Keratinocyte (primary cell): ENCODE results near the gene TMEM161A. TPM values are rescaled to one million over a fixed set of nuclear protein-coding genes. Genes with fewer than 3 reads are reported as not detected.

Experiments
- DNase-seq: peaks from one replicate; pipeline ENCODE4 v3.0.0-alpha.2; 2011; ENCODE audit warnings: low read depth, missing footprints, low spot score
- FAIRE-seq: peaks from 2 replicates; lab custom pipeline; 2011; peaks lifted over from hg19 to GRCh38; lab: Jason Lieb, UNC
- H2AFZ ChIP-seq: 2 replicates; pipeline ENCODE4 v1.6.0; 2012; ENCODE audit warnings: low read length, control low read depth, inconsistent platforms; ENCODE audit not compliant: control insufficient read depth
- H3K27ac ChIP-seq: 2 replicates; pipeline ENCODE4 v1.5.1; 2011; ENCODE audit warnings: low read length; ENCODE audit not compliant: control insufficient read depth, insufficient read depth
- H3K27me3 ChIP-seq: 3 replicates; pipeline ENCODE4 v1.6.0; 2011; ENCODE audit warnings: low read length; ENCODE audit not compliant: control insufficient read depth, insufficient read depth; ENCODE audit errors: extremely low read depth
- H3K36me3 ChIP-seq, 2 experiments: 2 replicates in 1 of 2; 3 replicates in 1 of 2; pipeline ENCODE4 v1.5.1; 2011; ENCODE audit warnings: low read length in 2 of 2, mild to moderate bottlenecking in 1 of 2; ENCODE audit not compliant: control insufficient read depth in 2 of 2, insufficient read depth in 2 of 2; ENCODE audit errors: extremely low read depth in 1 of 2
- H3K4me1 ChIP-seq: 3 replicates; pipeline ENCODE4 v1.5.1; 2011; ENCODE audit warnings: low read length; ENCODE audit not compliant: control insufficient read depth, insufficient read depth; ENCODE audit errors: extremely low read depth
- H3K4me2 ChIP-seq: 3 replicates; pipeline ENCODE4 v1.6.0; 2011; ENCODE audit warnings: low read depth, low read length; ENCODE audit not compliant: control insufficient read depth, insufficient read depth; ENCODE audit errors: extremely low read depth
- H3K4me3 ChIP-seq, 3 experiments: fragments of 200-600 bp in 1 of 3; sonication (generic) in 1 of 3; 2 replicates in 2 of 3; 3 replicates in 1 of 3; pipeline ENCODE4 v1.5.1; 2011 to 2016; ENCODE audit warnings: low read length in 3 of 3, mild to moderate bottlenecking in 3 of 3, control low read depth in 2 of 3, inconsistent platforms in 1 of 3, low read depth in 1 of 3, mixed read lengths in 1 of 3, mixed run types in 1 of 3, moderate library complexity in 1 of 3; ENCODE audit not compliant: control insufficient read depth in 2 of 3, insufficient read depth in 2 of 3; ENCODE audit errors: extremely low read depth in 1 of 3
- H3K79me2 ChIP-seq: 2 replicates; pipeline ENCODE4 v1.6.0; 2012; ENCODE audit warnings: low read length; ENCODE audit not compliant: control insufficient read depth, insufficient read depth
- H3K9ac ChIP-seq: 3 replicates; pipeline ENCODE4 v1.6.0; 2011; ENCODE audit warnings: low read length; ENCODE audit not compliant: control insufficient read depth, insufficient read depth; ENCODE audit errors: extremely low read depth
- H3K9me1 ChIP-seq: 3 replicates; pipeline ENCODE4 v1.6.0; 2011; ENCODE audit warnings: low read length; ENCODE audit not compliant: control insufficient read depth, insufficient read depth; ENCODE audit errors: extremely low read depth
- H3K9me3 ChIP-seq: 2 replicates; pipeline ENCODE4 v1.5.1; 2012; ENCODE audit warnings: low read depth, low read length; ENCODE audit not compliant: control insufficient read depth
- H4K20me1 ChIP-seq: 3 replicates; pipeline ENCODE4 v1.6.0; 2011; ENCODE audit warnings: low read length; ENCODE audit not compliant: control insufficient read depth, insufficient read depth; ENCODE audit errors: extremely low read depth
- EZH2 ChIP-seq: IDR thresholded peaks from one replicate; pipeline ENCODE4 v1.6.1; 2012; ENCODE audit warnings: inconsistent platforms, mild to moderate bottlenecking, low read length, moderate library complexity
- dilution Hi-C: fragments of 300-500 bp; cut with MboI; formaldehyde crosslinking; loops from one replicate; pipeline ENCODE4 v1.7.0; 2020; ENCODE audit warnings: low sequenced_read_pairs; ENCODE audit not compliant: extremely low pct_ligation_motif_present
- polyA plus RNA-seq, 5 experiments: library from polyadenylated mRNA; depleted of rRNA in 3 of 5; stranded (reverse) in 3 of 5; stranded (forward) in 1 of 5; unstranded in 1 of 5; fragments of >200 nt; gene quantifications; 1 replicate in 1 of 5; 2 replicates in 3 of 5; 3 replicates in 1 of 5; pipeline versions ENCODE4 v1.2.1 to v1.2.3, GENCODE V29; 2011 to 2012; ENCODE audit warnings: missing spikeins in 2 of 5, low read depth in 1 of 5, low replicate concordance in 1 of 5
- TF ChIP-seq, protein P1 (sequence below), 3 experiments: IDR thresholded peaks in 1 of 3; conservative IDR thresholded peaks in 1 of 3; optimal IDR thresholded peaks in 1 of 3; 2 replicates in 2 of 3; 3 replicates in 1 of 3; pipeline versions ENCODE3 to v1.5.1; 2011; ENCODE audit warnings: low read length in 3 of 3, mild to moderate bottlenecking in 3 of 3, moderate library complexity in 2 of 3, control low read depth in 1 of 3, inconsistent platforms in 1 of 3; ENCODE audit not compliant: insufficient read depth in 2 of 3; ENCODE audit errors: extremely low read depth in 1 of 3

TMEM161A gene
- polyA plus RNA-seq, 1 donor (not counting 4 experiments of a cell fraction or from before 2014, with no cell fraction given), result 18.0 TPM

- no peaks in the 10 kb centered on the region for H3K9me3 ChIP-seq
- no peaks in the 10 kb centered on the region for H3K27me3 ChIP-seq
- no peak for DNase-seq
- no peak overlapping the region for H2AFZ ChIP-seq
- H3K9ac ChIP-seq, result no peak overlapping the region
- FAIRE-seq, result no peak
- no peaks in the 10 kb centered on the region for H3K36me3 ChIP-seq
- dilution Hi-C loops, result no loop called here
- no peak overlapping the region for H3K4me3 ChIP-seq
- H3K9me1 ChIP-seq, result no peaks in the 10 kb centered on the region
- no peaks in the 10 kb centered on the region for H4K20me1 ChIP-seq
- no peak overlapping the region for H3K27ac ChIP-seq
- no peak for TF ChIP-seq EZH2
- TF ChIP-seq, protein P1, sequence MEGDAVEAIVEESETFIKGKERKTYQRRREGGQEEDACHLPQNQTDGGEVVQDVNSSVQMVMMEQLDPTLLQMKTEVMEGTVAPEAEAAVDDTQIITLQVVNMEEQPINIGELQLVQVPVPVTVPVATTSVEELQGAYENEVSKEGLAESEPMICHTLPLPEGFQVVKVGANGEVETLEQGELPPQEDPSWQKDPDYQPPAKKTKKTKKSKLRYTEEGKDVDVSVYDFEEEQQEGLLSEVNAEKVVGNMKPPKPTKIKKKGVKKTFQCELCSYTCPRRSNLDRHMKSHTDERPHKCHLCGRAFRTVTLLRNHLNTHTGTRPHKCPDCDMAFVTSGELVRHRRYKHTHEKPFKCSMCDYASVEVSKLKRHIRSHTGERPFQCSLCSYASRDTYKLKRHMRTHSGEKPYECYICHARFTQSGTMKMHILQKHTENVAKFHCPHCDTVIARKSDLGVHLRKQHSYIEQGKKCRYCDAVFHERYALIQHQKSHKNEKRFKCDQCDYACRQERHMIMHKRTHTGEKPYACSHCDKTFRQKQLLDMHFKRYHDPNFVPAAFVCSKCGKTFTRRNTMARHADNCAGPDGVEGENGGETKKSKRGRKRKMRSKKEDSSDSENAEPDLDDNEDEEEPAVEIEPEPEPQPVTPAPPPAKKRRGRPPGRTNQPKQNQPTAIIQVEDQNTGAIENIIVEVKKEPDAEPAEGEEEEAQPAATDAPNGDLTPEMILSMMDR (optimal IDR thresholded peaks at IDR 0.05 in 1 of 3, IDR thresholded peaks at IDR 0.05 in 1 of 3, conservative IDR thresholded peaks at IDR 0.05 in 1 of 3; ENCODE audit: extremely low read depth in 1 of 3, insufficient read depth in 2 of 3, low read length in 3 of 3), result no peak
- no peak overlapping the region for H3K4me2 ChIP-seq
- no peaks in the 10 kb centered on the region for H3K79me2 ChIP-seq
- no peaks in the 10 kb centered on the region for H3K4me1 ChIP-seq
Measured at GRCh38 chr19:19155495-19156219, 17.4 kb upstream of the TMEM161A start.

- Histone ChIP-seq H3K9me1 (no peaks in the 10 kb centered on the region), H3K4me2 (no peak overlapping the region), H3K36me3 (no peaks in the 10 kb centered on the region), H3K27ac (no peak overlapping the region), H3K9ac (no peak overlapping the region), H3K27me3 (no peaks in the 10 kb centered on the region), H4K20me1 (no peaks in the 10 kb centered on the region), H3K9me3 (no peaks in the 10 kb centered on the region), H3K4me1 (no peaks in the 10 kb centered on the region), H3K4me3 (no peak overlapping the region), H3K79me2 (no peaks in the 10 kb centered on the region), H2AFZ (no peak overlapping the region)
- dilution Hi-C loops, result no loop called here
- no peak for FAIRE-seq
- no peak for DNase-seq
- no peak for TF ChIP-seq EZH2
- TF ChIP-seq, protein P1 (optimal IDR thresholded peaks at IDR 0.05 in 1 of 3, IDR thresholded peaks at IDR 0.05 in 1 of 3, conservative IDR thresholded peaks at IDR 0.05 in 1 of 3; ENCODE audit: extremely low read depth in 1 of 3, insufficient read depth in 2 of 3, low read length in 3 of 3), result no peak
Measured at GRCh38 chr19:19154768-19155494, 16.7 kb upstream of the TMEM161A start.
